ENCODE measurements around the gene SNX22.

SNX22 gene

GRCh38 chr15:64148168-64148567, 3.4 kb upstream of the SNX22 start:
- ATAC-seq (ENCODE audit: low read depth) (no peak), DNase-seq (ENCODE audit: low spot score) (no peak)
- H3K9me3 ChIP-seq (ENCODE audit: severe bottlenecking): no peaks in the 10 kb centered on the region
- no peak overlapping the region for H3K27ac ChIP-seq (ENCODE audit: poor library complexity, severe bottlenecking)
- 0 out of 2 replicates have a peak, but pooled peaks cover 12% of the 10 kb centered on the region for H3K36me3 ChIP-seq (ENCODE audit: low read depth)
- peaks cover 14% of the 10 kb centered on the region for H3K27me3 ChIP-seq (ENCODE audit: insufficient read depth, poor library complexity, severe bottlenecking)
- H3K4me1 ChIP-seq (ENCODE audit: insufficient read depth, poor library complexity, severe bottlenecking): no peaks in the 10 kb centered on the region
- TF ChIP-seq CTCF (IDR thresholded peaks at IDR 0.05; ENCODE audit: poor library complexity, severe bottlenecking): no peak
- H3K4me3 ChIP-seq (ENCODE audit: severe bottlenecking): no peak overlapping the region

- no peak for TF ChIP-seq CTCF (IDR thresholded peaks at IDR 0.05; ENCODE audit: poor library complexity, severe bottlenecking)
Observed at GRCh38 chr15:64148581-64148980, 3.0 kb upstream of the SNX22 start.

GRCh38 chr15:64149424-64149823, 2.1 kb upstream of the SNX22 start:
- Histone ChIP-seq H3K36me3 (ENCODE audit: low read depth) (peaks cover 11% of the 10 kb centered on the region; the same call in 1 of the 2 replicates), H3K27ac (ENCODE audit: poor library complexity, severe bottlenecking) (no peak overlapping the region), H3K27me3 (ENCODE audit: insufficient read depth, poor library complexity, severe bottlenecking) (peaks cover 14% of the 10 kb centered on the region), H3K4me1 (ENCODE audit: insufficient read depth, poor library complexity, severe bottlenecking) (no peaks in the 10 kb centered on the region), H3K9me3 (ENCODE audit: severe bottlenecking) (no peaks in the 10 kb centered on the region), H3K4me3 (ENCODE audit: severe bottlenecking) (no peak overlapping the region)
- no peak for DNase-seq (ENCODE audit: low spot score)
- no peak for ATAC-seq (ENCODE audit: low read depth)
- TF ChIP-seq CTCF (IDR thresholded peaks at IDR 0.05; ENCODE audit: poor library complexity, severe bottlenecking): peak; percentile 40

More at GRCh38 chr15:64148581-64148980, 3.0 kb upstream of the SNX22 start:
- Histone ChIP-seq H3K27ac (ENCODE audit: poor library complexity, severe bottlenecking) (no peak overlapping the region), H3K4me3 (ENCODE audit: severe bottlenecking) (no peak overlapping the region), H3K4me1 (ENCODE audit: insufficient read depth, poor library complexity, severe bottlenecking) (no peaks in the 10 kb centered on the region), H3K36me3 (ENCODE audit: low read depth) (0 out of 2 replicates have a peak, but pooled peaks cover 9% of the 10 kb centered on the region), H3K27me3 (ENCODE audit: insufficient read depth, poor library complexity, severe bottlenecking) (peaks cover 14% of the 10 kb centered on the region), H3K9me3 (ENCODE audit: severe bottlenecking) (no peaks in the 10 kb centered on the region)
- DNase-seq (ENCODE audit: low spot score): no peak
- ATAC-seq (ENCODE audit: low read depth): no peak

GRCh38 chr15:64149893-64150578, 1.5 kb upstream of the SNX22 start:
- DNase-seq (ENCODE audit: low spot score): no peak
- H3K27me3 ChIP-seq (ENCODE audit: insufficient read depth, poor library complexity, severe bottlenecking): peaks cover 14% of the 10 kb centered on the region
- H3K9me3 ChIP-seq (ENCODE audit: severe bottlenecking): no peaks in the 10 kb centered on the region
- ATAC-seq (ENCODE audit: low read depth): no peak
- no peak overlapping the region for H3K27ac ChIP-seq (ENCODE audit: poor library complexity, severe bottlenecking)
- H3K36me3 ChIP-seq (ENCODE audit: low read depth): peaks cover 10% of the 10 kb centered on the region
- no peak overlapping the region for H3K4me3 ChIP-seq (ENCODE audit: severe bottlenecking)
- H3K4me1 ChIP-seq (ENCODE audit: insufficient read depth, poor library complexity, severe bottlenecking): no peaks in the 10 kb centered on the region
- no peak for TF ChIP-seq CTCF (IDR thresholded peaks at IDR 0.05; ENCODE audit: poor library complexity, severe bottlenecking)
